GM19467 (cell line): ENCODE measurements around the gene OGA.

Experiments used
- ATAC-seq: cut with Tn5 transposase; IDR thresholded peaks from one replicate; pipeline ENCODE4 v1.9.1; 2021; ENCODE audit warnings: mild to moderate bottlenecking, moderate library complexity; ENCODE audit not compliant: unreplicated experiment

The OGA gene

DNA sequence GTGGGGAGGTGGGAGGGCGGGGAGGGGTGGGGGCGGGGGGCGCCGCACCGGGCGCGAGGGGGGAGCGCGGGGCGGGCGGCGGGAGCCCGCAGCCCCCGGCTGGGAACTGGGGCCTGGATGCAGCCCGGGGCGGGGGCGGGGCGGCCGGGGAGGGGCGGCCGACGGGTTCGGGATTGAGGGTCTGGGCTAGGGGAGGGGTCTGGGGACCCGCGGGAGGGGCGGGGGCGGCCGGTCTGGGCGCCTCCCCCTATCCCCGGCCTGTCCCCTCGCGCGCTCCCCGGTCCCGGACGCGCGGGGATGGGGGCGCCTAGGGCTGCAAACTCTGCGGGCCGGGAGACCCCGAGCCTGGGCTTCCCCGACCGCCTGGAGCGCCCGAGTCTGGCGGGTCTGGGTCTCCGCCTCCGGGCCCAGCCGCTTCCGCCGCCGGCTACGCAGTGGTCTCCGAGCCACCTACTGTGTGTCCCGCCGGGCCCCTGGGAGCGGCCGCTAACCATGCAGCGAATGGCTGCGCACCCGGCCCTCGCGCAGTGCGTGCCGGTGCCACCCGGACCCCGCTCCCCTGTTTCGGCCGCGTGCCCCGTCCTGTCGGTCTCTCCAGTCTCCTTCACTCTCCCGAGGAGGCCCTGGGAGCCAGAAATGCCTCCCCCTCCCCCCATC is 42.0 kb downstream of the OGA start:
- ATAC-seq: no peak

- ATAC-seq: no peak
These were observed 42.7 kb downstream of the OGA start, which contains the start of gene FGF8 for GRCh38 chr10:101775273-101776160. FGF8 (minus strand) TSS chr10:101776114; CDS start chr10:101775900, 214 bp downstream.

GRCh38 chr10:101774589-101775272 is 43.5 kb downstream of the OGA start:
- no peak for ATAC-seq

- no peak for ATAC-seq
These were observed 44.2 kb downstream of the OGA start for GRCh38 chr10:101773923-101774588.

GRCh38 chr10:101772895-101773761 is 45.1 kb downstream of the OGA start:
- ATAC-seq: no peak

- ATAC-seq: no peak
These were observed 46.0 kb downstream of the OGA start for GRCh38 chr10:101772017-101772894.

- no peak for ATAC-seq
These were observed 46.9 kb downstream of the OGA start for GRCh38 chr10:101771380-101771779.

DNA sequence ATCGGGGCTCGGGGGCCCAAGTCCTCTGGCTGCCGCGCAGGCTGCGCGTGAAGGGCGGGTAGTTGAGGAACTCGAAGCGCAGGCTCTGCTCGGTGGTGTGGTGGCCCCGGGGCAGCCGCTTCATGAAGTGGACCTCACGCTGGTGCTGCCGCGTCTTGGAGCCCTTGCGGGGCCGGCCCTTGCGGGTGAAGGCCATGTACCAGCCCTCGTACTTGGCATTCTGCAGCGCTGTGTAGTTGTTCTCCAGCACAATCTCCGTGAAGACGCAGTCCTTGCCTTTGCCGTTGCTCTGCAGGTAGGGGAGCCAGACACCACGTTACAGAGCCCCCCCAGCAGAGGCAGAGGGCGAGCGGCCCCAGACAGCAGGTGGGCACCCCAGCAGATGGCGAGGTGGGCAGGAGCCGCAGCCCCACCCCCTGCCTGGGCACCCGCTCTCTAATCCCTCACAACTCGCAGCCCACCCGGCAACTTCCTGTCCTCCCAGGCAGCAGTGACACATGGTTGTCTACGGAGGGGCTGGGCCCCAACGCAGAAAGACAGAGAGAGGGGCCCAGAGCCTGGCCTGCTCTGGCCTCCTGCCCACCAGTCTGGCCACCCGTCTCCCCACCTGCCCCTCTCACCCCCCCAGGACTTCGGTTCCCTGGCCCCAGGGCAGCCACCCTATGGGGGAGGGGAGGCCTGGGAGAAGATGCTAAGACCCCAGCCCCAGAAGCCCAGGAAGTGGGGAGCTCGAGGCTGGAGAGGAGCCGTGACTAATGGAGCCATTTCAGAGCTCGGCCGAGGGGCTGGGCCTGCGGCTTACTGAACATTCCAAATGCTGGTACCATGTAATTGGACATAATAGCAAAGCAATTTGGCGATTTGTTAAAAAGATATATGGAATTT is 47.7 kb downstream of the OGA start:
- no peak for ATAC-seq

DNA sequence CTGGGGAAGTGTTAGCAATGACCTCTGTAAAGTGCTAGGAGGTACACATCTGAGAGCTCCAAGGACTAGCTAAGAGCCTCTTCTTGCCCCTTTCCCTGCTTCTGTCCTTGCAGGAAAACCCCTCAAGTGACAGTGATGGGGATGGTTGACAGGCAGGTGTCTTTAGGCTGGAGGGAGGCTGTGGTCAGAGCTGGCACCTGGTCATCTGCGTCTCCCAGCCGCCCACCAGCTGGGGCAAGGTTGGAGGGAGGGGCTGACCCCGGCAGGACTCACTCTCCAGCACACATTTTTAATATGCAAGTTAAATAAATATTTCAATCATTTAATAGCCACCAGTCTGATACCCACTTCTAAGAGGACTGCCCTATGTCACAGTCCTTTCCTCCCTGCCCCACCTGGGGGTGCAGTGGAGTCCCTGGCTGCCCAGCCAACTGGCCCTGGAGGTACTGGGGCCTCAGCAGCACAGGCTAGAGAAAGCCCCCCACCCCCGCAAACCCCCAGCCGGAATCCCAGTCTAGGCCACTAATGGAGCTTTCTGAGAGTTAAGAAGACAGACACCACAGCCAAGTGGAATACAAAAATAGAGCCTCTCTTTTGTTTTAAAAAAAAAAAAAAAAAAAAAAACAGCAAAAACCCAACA is 48.6 kb downstream of the OGA start:
- ATAC-seq: no peak

GRCh38 chr10:101768791-101769170 is 49.5 kb downstream of the OGA start:
- no peak for ATAC-seq

DNA sequence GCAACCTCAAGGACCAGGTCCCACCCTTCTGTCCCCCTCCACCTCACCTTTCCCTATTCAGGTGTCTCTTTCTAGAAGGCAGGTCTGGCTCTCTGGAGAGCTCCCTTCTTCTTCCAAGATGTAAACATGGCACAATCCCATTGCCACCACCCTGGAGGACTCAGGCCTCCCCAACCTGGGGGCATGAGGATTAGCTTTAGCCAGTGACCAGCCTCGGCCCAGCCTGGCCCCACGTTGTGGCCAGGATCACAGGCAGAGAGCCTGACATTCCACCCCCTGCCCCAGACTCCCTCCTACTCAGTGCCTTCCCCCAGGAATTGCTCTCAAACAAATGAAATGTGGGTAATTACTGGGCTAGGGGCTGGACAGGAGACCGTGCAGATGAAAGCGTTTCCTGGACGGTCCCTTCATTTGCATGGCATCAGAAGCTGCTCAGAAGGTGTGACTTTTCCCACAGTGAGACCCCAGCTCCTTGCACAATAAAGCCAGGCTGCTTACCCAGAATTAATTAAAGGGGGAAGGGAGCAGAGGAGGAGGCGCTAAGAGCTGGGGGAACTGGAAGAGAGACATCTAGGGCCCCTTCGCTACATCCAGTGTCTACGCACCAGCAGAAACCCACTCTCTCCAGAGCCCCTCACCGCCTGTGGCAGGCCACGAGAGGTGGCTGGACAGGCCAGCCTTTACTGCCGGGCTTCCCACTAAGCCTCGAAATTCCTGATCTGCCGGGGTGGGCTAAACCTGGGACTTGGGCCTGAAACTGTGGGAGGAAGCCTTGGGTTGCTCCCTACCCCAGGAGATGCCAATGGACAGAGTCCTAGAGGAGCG is 50.1 kb downstream of the OGA start:
- no peak for ATAC-seq

DNA sequence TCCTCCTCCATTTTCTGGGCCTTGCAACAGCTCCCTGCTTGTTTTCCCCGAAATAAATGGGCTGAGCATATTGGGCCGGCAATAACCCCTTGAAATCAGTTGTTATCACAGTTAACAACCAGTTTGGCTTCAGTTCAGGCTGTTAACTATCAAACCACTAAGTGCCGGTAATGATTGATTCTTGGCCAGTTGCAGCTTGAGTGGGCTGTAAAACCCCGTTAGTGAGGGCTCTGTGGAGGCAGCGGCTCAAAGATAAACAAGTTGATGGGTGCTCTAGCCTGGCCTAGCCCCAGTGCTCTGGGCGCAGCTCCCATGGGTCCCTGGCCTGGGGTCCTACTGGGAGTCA is 50.7 kb downstream of the OGA start:
- ATAC-seq: no peak

DNA sequence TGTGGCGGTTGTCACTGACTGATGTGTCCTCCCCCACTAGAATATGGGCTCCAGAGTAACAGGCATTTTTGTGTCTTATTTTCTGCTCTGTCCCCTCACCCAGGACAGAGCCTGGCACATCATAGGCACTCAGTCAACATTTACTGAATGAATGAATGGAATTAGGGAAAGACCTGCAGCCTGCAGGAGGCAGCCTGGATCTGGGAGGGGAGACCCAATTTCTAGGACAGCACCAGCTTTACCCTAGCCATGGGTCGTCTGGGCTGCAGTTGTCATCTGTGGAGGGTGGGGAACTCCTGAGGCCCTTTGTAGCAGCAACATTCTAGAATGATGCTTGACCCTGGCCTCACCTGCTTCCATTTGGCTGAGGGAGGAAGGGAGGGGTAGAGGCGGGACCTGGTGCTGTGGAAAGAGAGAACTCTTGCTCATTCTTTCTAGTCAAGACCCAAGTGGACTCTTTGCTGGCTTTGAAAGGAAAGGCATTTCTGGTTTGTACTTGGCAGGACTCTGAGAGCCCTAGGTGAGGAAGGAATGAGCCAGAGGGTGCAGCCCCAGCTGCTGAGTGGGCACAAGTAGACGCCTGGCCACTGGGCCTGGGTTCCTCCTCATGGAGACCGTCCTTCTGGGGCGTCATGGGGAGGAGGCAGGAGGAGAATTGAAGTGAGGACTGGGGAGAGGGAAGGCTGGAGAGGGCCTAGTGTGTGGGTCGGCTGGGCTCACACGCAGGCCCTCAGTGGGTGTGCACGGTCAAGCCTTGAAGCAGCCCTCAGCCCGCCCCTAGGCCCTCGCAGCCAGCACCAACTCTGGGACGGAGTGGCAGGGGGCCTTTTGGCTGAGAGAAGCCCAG is 51.3 kb downstream of the OGA start:
- no peak for ATAC-seq

DNA sequence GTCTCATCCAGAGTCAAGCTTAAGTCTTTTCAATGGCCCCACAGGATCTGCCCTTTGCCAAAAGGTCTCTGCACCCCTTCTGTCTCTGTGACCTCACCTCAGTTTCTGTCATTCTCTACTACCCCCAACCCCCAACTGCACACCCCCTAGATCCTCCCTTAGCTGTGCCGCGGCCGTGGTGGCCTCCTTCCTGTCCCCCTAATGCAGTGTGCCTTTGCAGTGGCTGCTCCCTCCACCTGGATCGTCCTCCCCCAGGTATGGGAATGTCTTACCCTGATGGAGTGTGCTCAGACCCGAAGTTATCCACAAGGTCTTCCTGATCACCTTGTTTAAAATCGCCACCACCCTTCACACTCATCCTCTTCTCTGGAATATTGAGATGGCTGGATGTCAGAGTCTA is 51.9 kb downstream of the OGA start:
- ATAC-seq: no peak

DNA sequence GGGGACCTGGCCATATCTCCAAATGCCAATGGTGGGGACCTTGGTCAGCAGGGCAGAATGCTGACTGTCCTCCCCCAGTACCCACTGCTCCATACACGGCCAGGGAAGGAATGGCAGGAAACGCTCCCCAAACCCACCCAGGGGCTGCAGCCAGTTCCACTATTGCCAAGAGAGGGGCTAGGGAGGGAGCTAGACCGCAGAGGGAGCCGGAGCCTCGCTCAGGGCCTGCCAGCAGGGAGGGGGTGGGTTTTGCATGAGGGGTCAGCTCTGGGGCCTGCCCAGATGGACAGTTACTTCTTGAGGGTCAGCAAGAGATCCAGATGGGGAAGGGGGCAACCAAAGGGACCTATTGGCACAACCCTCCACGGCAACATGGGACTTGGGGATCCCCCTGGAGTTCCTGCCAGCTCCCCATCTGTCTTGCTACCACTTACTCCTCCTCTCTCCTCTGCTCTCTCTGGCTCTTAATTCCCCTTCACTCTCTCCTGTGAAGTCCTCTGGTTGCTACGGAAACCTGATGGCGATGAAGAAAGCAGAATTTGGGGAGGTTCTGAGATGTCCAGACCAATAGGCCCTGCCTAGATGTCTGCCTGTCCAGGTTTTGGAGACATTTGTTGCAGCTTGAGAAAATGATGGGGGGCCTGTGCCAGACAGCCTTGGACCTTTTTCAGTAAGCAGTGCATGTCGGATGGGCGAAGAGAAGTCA is 55.0 kb downstream of the OGA start:
- no peak for ATAC-seq

- no peak for ATAC-seq
These were observed 55.5 kb downstream of the OGA start for GRCh38 chr10:101762736-101763135.
